A549 (cell line): ENCODE data around the gene ECE1. TPM values are rescaled to one million over a fixed set of nuclear protein-coding genes. Genes with fewer than 3 reads are reported as not detected.

ENCODE experiments used
- ATAC-seq, 2 experiments: fragments of 200-7000 bp in 1 of 2; fragments of >200 bp in 1 of 2; cut with Nextera tagmentation in 1 of 2; cut with Tn5 transposase in 1 of 2; 3 replicates each; pipeline versions ENCODE4 v1.8.0 to v1.9.1; 2018 to 2020; ENCODE audit warnings: mild to moderate bottlenecking in 1 of 2, moderate library complexity in 1 of 2
- CTCF ChIA-PET: fragments of 300-600 bp; sonication (Branson Sonifier 250); formaldehyde crosslinking; extraction: SDS; loops from one replicate; lab custom pipeline; 2021; ENCODE audit warnings: antibody characterized with exemption, inconsistent platforms; lab: Yijun Ruan, JAX
- POLR2A ChIA-PET: fragments of 350-600 bp; formaldehyde crosslinking; extraction: SDS; loops from one replicate; lab custom pipeline; 2021; ENCODE audit warnings: antibody characterized with exemption, inconsistent platforms; lab: Yijun Ruan, JAX
- DNase-seq, 2 experiments: peaks; one replicate each; pipeline versions ENCODE4 v3.0.0 to v3.0.0-alpha.2; 2011 to 2016; ENCODE audit warnings: low read depth in 1 of 2, low spot score in 1 of 2
- FAIRE-seq: peaks from 2 replicates; lab custom pipeline; 2011; peaks lifted over from hg19 to GRCh38; lab: Jason Lieb, UNC
- H3K27ac ChIP-seq, 2 experiments: fragments of >200 bp; sonication (Bioruptor Twin); formaldehyde crosslinking; 3 replicates each; pipeline ENCODE4 v1.5.1; 2016 to 2017
- H3K4me1 ChIP-seq: fragments of >200 bp; sonication (Bioruptor Twin); formaldehyde crosslinking; 3 replicates; pipeline ENCODE4 v1.6.1; 2016
- H3K4me2 ChIP-seq: fragments of >200 bp; sonication (Bioruptor Twin); formaldehyde crosslinking; 3 replicates; pipeline ENCODE4 v1.6.1; 2016
- H3K4me3 ChIP-seq: fragments of >200 bp; sonication (Bioruptor Twin); formaldehyde crosslinking; 3 replicates; pipeline ENCODE4 v1.5.1; 2016
- H3K9me3 ChIP-seq: fragments of >200 bp; sonication (Bioruptor Twin); formaldehyde crosslinking; 3 replicates; pipeline ENCODE4 v1.6.1; 2016
- CHD2 ChIP-seq: fragments of 150-350 bp; IDR thresholded peaks from 2 replicates; pipeline ENCODE4 v1.6.1; 2014; ENCODE audit warnings: low read length; ENCODE audit not compliant: partially characterized antibody
- EP300 ChIP-seq, 2 experiments: fragments of >200 bp; sonication (Bioruptor Twin); formaldehyde crosslinking; IDR thresholded peaks; 2 replicates in 1 of 2; 3 replicates in 1 of 2; pipeline ENCODE4 v1.6.1; 2016 to 2017
- FOXS1 ChIP-seq: fragments of 250-450 bp; sonication (Bioruptor Pico); IDR thresholded peaks from 2 replicates; pipeline ENCODE4 v1.5.0; 2020; ENCODE audit warnings: mild to moderate bottlenecking, moderate library complexity
- GATA3 ChIP-seq: IDR thresholded peaks from 2 replicates; pipeline ENCODE4 v1.6.1; 2012; ENCODE audit warnings: borderline replicate concordance
- HOXB13 ChIP-seq: fragments of 250-450 bp; sonication (Bioruptor Pico); IDR thresholded peaks from 2 replicates; pipeline ENCODE4 v1.5.0; 2020; ENCODE audit warnings: low read depth, mild to moderate bottlenecking, moderate library complexity
- HOXB5 ChIP-seq: fragments of 250-450 bp; sonication (Bioruptor Pico); IDR thresholded peaks from 2 replicates; pipeline ENCODE4 v1.5.0; 2020; ENCODE audit warnings: mild to moderate bottlenecking, moderate library complexity
- PHF8 ChIP-seq: fragments of 200-600 bp; sonication (generic); IDR thresholded peaks from 2 replicates; pipeline ENCODE4 v1.6.1; 2016; ENCODE audit warnings: low read depth, mild to moderate bottlenecking, antibody characterized with exemption, moderate library complexity, borderline replicate concordance
- RAD21 ChIP-seq, 2 experiments: fragments of >200 bp in 1 of 2; sonication (Bioruptor Twin) in 1 of 2; formaldehyde crosslinking in 1 of 2; IDR thresholded peaks in 1 of 2; conservative IDR thresholded peaks in 1 of 2; 2 replicates in 1 of 2; 3 replicates in 1 of 2; pipeline ENCODE4 v1.6.1; 2012 to 2018; ENCODE audit warnings: inconsistent platforms in 1 of 2
- RCOR1 ChIP-seq: fragments of 150-350 bp; IDR thresholded peaks from 2 replicates; pipeline ENCODE4 v1.6.1; 2014; ENCODE audit warnings: antibody characterized with exemption, low read length, low read depth
- SMC3 ChIP-seq: fragments of >200 bp; sonication (Bioruptor Twin); formaldehyde crosslinking; IDR thresholded peaks from 3 replicates; pipeline ENCODE4 v1.6.1; 2018; ENCODE audit warnings: inconsistent platforms
- ZNF302 ChIP-seq: fragments of 250-450 bp; sonication (Bioruptor Pico); IDR thresholded peaks from 2 replicates; pipeline ENCODE4 v1.9.0; 2021; ENCODE audit warnings: inconsistent platforms, mild to moderate bottlenecking, moderate library complexity
- WGBS: methylation state at CpG from one replicate; pipeline ENCODE4 v1.1.6; 2017; ENCODE audit errors: missing lambda C conversion rate; 5-methylcytosine and 5-hydroxymethylcytosine counted together
- polyA plus RNA-seq, 4 experiments: library from polyadenylated mRNA; depleted of rRNA in 3 of 4; stranded (reverse); fragments of >200 nt; fragmentation: RNase III in 1 of 4; extraction: RNeasy Plus Mini Kit Qiagen cat#74134 plus additional on column Dnase treatment in 1 of 4; gene quantifications; 2 replicates in 3 of 4; 3 replicates in 1 of 4; pipeline ENCODE4 v1.2.3, GENCODE V29; 2011 to 2017
- TF ChIP-seq, protein P1 (sequence below): IDR thresholded peaks from 2 replicates; pipeline ENCODE4 v1.6.1; 2012
- TF ChIP-seq, protein P2 (sequence below): fragments of 250-450 bp; sonication (Bioruptor Pico); IDR thresholded peaks from 2 replicates; pipeline ENCODE4 v1.5.0; 2021; ENCODE audit warnings: mild to moderate bottlenecking, moderate library complexity, borderline replicate concordance
- TF ChIP-seq, protein P3 (sequence below): fragments of >200 bp; sonication (Bioruptor Twin); formaldehyde crosslinking; IDR thresholded peaks from 3 replicates; pipeline ENCODE4 v1.5.1; 2016
- TF ChIP-seq, protein P4 (sequence below): IDR thresholded peaks from 2 replicates; pipeline ENCODE4 v1.6.1; 2012
- TF ChIP-seq, protein P5 (sequence below): fragments of 150-350 bp; IDR thresholded peaks from 2 replicates; pipeline ENCODE4 v1.6.1; 2014; ENCODE audit warnings: low read depth, mild to moderate bottlenecking, low read length
- TF ChIP-seq, protein P6 (sequence below): fragments of 450-650 bp; IDR thresholded peaks from 2 replicates; pipeline ENCODE4 v1.6.1; 2014; ENCODE audit warnings: antibody characterized with exemption

ECE1 gene
- polyA plus RNA-seq, 2 of the 4 experiments (the other 2 are of a cell fraction) = 45.7 to 86.4 TPM

DNA sequence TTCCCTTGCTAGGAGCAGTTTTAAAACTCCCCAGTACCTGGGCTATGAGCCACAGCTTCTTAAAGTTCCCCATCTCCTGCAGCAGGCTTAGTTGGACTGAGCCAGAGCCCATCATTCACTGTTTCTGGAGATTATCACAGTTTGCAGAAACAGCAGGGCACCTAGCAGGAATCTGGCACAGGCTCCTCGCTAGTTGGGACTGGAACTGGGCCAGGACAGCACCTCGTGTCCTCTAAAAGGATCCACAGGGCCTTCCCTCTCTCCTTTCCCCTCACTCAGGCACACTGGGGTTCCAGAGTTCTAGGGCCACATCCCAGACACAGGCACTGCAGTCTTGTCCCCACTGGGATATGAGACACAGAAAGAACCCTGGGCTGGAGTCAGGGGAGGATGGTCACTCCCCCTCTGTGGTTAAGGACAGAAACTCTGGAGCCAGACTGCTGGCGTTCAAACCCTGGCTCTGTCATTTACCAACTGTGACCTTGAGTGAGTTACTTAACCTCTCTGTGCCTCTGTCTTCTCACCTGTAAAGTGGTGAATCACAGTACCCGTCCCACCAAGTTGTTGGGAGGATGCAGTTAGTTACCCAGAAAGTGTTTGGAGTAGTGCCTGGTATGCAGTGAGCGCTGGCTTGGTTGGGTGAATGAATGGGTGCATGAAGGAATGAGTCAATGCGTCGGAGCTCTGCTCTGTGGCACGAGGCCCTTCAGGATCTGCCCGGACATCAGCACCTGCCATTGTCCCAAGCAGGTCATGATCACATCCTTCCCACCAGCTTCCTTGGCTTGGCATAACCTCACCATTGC lies 18.8 kb upstream of the ECE1 start:
- ChIA-PET CTCF (interaction anchor here (1.0 to 2.7 kb wide), 4 partner anchors 16 to 54 kb away, joined by 3 to 7 read pairs (median 6); no protein-coding TSS in a partner anchor), POLR2A (no interaction called here)
- DNase-seq (no peak), ATAC-seq (peak; percentile 22 to 50; a peak in 3 of 6 replicates), FAIRE-seq (no peak)
- H3K4me1 ChIP-seq = peaks cover 57% of the 10 kb centered on the region
- H3K4me3 ChIP-seq = no peak overlapping the region
- peak overlapping the region; percentile 35 to 74; a peak in 3 of 6 replicates for H3K27ac ChIP-seq
- 41% methylated on average over 8 of the region's 9 CpGs for WGBS
- no peaks in the 10 kb centered on the region for H3K9me3 ChIP-seq
- peak overlapping the region; percentile 48 for H3K4me2 ChIP-seq
- TF ChIP-seq, protein P1, sequence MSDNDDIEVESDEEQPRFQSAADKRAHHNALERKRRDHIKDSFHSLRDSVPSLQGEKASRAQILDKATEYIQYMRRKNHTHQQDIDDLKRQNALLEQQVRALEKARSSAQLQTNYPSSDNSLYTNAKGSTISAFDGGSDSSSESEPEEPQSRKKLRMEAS = 0 out of 2 replicates have a peak, but pooled peaks have one; percentile 27
- TF ChIP-seq, protein P2, sequence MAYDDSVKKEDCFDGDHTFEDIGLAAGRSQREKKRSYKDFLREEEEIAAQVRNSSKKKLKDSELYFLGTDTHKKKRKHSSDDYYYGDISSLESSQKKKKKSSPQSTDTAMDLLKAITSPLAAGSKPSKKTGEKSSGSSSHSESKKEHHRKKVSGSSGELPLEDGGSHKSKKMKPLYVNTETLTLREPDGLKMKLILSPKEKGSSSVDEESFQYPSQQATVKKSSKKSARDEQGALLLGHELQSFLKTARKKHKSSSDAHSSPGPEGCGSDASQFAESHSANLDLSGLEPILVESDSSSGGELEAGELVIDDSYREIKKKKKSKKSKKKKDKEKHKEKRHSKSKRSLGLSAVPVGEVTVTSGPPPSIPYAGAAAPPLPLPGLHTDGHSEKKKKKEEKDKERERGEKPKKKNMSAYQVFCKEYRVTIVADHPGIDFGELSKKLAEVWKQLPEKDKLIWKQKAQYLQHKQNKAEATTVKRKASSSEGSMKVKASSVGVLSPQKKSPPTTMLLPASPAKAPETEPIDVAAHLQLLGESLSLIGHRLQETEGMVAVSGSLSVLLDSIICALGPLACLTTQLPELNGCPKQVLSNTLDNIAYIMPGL (CRISPR knock-in tag) = no peak
- no peak for TF ChIP-seq SMC3

DNA sequence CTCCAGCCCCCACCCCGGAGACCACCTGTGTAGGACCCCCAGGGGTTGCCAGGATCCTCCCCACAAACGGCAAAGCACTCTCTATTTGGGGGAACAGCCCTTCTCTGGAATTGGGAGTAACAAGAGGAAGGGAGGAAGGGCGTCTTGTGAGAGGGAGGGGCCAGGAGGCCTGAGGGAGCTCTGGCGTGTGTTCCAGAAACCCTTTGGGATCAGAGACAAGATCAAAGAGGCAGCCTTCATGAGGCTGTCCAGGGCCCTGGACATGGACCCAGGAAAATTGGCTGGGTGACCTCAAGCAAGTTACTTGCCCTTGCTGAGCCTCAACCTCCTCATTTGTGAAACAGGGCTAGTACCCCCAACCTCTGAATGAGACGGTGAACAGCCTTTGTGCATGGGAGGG lies 18.1 kb upstream of the ECE1 start:
- TF ChIP-seq HOXB13 (no peak), RCOR1 (no peak), EP300 (IDR thresholded peaks at IDR 0.05) (no peak), RAD21 (conservative IDR thresholded peaks at IDR 0.05 in 1 of 2, IDR thresholded peaks at IDR 0.05 in 1 of 2) (no peak), PHF8 (no peak), FOXS1 (CRISPR knock-in tag) (no peak), SMC3 (no peak), ZNF302 (CRISPR knock-in tag) (no peak), GATA3 (no peak), CHD2 (no peak), HOXB5 (CRISPR knock-in tag) (no peak)
- TF ChIP-seq, protein P3, sequence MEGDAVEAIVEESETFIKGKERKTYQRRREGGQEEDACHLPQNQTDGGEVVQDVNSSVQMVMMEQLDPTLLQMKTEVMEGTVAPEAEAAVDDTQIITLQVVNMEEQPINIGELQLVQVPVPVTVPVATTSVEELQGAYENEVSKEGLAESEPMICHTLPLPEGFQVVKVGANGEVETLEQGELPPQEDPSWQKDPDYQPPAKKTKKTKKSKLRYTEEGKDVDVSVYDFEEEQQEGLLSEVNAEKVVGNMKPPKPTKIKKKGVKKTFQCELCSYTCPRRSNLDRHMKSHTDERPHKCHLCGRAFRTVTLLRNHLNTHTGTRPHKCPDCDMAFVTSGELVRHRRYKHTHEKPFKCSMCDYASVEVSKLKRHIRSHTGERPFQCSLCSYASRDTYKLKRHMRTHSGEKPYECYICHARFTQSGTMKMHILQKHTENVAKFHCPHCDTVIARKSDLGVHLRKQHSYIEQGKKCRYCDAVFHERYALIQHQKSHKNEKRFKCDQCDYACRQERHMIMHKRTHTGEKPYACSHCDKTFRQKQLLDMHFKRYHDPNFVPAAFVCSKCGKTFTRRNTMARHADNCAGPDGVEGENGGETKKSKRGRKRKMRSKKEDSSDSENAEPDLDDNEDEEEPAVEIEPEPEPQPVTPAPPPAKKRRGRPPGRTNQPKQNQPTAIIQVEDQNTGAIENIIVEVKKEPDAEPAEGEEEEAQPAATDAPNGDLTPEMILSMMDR = no peak
- TF ChIP-seq, protein P4, sequence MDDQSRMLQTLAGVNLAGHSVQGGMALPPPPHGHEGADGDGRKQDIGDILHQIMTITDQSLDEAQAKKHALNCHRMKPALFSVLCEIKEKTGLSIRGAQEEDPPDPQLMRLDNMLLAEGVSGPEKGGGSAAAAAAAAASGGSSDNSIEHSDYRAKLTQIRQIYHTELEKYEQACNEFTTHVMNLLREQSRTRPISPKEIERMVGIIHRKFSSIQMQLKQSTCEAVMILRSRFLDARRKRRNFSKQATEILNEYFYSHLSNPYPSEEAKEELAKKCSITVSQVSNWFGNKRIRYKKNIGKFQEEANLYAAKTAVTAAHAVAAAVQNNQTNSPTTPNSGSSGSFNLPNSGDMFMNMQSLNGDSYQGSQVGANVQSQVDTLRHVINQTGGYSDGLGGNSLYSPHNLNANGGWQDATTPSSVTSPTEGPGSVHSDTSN = no peak
- TF ChIP-seq, protein P5, sequence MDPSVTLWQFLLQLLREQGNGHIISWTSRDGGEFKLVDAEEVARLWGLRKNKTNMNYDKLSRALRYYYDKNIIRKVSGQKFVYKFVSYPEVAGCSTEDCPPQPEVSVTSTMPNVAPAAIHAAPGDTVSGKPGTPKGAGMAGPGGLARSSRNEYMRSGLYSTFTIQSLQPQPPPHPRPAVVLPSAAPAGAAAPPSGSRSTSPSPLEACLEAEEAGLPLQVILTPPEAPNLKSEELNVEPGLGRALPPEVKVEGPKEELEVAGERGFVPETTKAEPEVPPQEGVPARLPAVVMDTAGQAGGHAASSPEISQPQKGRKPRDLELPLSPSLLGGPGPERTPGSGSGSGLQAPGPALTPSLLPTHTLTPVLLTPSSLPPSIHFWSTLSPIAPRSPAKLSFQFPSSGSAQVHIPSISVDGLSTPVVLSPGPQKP = no peak
- TF ChIP-seq, protein P6, sequence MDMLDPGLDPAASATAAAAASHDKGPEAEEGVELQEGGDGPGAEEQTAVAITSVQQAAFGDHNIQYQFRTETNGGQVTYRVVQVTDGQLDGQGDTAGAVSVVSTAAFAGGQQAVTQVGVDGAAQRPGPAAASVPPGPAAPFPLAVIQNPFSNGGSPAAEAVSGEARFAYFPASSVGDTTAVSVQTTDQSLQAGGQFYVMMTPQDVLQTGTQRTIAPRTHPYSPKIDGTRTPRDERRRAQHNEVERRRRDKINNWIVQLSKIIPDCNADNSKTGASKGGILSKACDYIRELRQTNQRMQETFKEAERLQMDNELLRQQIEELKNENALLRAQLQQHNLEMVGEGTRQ = no peak
- Histone ChIP-seq H3K4me1 (peaks cover 57% of the 10 kb centered on the region), H3K4me3 (no peak overlapping the region), H3K27ac (peak overlapping the region in 1 of 2 experiments; percentile 74; a peak in 2 of 6 replicates), H3K9me3 (no peaks in the 10 kb centered on the region), H3K4me2 (0 out of 3 replicates have a peak overlapping the region, but pooled peaks have one; percentile 17)
- no peak for DNase-seq
- no peak for ATAC-seq
- FAIRE-seq = no peak
- 66% methylated on average over 5 of the region's 5 CpGs for WGBS
- ChIA-PET POLR2A (no interaction called here), CTCF (interaction anchor here (1.4 to 2.7 kb wide), 4 partner anchors 17 to 53 kb away, joined by 4 to 7 read pairs (median 6); no protein-coding TSS in a partner anchor)
